ENCODE data around the gene GEMIN8.

GEMIN8 gene

DNA sequence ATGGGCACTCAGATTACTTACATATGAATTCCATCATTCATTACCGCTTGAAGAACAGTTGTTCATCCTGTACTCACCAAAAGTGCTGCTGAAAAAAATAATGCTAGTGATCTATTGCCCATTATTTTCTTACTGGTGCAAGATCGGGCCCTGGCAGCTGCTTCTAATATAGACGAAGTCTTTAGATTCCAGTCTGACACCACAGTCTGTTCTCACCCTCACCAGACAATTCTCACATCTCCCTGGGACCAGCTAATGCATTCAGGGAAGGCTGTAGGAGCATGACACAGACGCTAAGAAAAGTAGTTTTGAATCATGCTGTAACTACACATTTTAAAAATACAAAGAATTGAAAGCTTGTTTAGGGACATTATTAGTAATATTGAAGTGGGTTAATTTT lies 13.8 kb downstream of the GEMIN8 start:
- DNase-seq (ENCODE audit: low read depth in 2 of 2, low spot score in 1 of 2), result no peak

DNA sequence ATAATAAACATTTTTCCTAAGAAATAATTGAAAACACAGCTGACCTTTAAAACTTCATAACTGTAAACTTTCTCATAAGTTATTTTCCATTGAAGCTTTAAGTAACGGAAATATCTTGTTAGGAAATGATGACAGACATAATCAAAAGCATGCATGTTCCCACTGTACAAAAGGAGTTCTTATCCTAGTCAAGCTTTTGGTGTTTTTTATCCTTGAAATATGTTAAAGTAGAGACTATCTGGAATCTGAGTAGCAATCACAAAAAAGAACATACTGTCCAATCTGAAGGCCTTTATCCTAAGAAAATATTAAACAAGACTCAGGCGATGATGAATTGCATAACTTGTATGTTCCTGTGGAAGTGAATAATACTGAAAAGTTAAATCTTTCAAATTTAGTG lies 14.4 kb downstream of the GEMIN8 start:
- no peak for DNase-seq (ENCODE audit: low read depth in 2 of 2, low spot score in 1 of 2)

DNA sequence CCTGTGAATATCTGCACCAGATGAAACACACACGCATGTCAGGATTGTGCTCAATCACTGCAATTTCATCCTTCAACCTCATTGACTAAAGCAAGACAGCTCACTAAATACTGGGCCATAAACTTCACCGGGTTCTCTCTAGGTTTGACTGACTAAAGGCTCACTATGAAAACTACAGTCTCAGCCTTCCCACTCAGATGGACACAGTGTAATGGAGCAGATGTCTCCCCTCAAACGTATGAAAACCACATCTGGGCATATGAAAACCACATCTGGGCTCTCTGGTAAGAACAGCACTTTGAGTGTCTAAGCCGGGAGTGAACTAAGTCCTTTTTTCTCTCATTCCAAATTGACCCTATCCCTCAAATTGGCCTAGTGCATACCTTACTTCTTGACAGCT lies 15.2 kb downstream of the GEMIN8 start:
- no peak for DNase-seq (ENCODE audit: low read depth in 2 of 2, low spot score in 1 of 2)

DNA sequence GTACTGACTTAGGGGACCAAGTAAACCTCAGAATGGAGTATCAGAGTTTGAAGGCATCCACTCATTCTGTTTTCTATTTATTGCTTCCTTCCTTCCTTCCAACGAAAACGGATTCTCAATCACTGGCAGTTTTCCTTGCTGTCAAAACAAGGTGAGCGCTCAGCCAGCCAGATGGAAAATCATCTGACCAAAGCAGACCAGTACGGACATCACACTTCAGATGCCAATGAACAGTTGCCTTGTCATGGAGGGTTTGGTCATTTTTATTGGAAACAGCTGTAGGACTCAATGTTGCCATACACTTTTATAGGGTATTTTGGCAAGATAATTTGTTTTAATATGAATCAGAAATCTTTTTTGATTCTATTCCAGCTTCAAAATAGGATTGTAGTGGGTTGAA lies 16.6 kb downstream of the GEMIN8 start:
- no peak for DNase-seq (ENCODE audit: low read depth in 2 of 2, low spot score in 1 of 2)

DNA sequence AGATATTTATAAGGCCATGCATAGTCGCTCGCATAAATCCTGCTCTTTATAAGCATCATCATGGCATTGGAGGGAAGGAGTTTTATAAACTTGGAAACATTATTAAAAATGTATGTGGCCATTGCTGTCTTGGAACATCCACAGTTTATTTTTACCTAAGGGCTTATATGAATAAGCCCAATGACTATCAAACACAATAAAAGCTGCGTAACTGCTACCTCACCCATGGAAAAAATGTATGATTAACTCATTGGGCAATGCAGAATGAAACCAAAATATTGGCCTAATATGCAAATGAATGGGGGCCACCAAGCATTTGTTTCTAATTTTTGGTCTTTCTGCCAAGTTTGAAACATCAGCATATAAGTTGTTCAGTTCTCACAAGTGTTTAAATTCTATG lies 19.1 kb downstream of the GEMIN8 start:
- no peak for DNase-seq (ENCODE audit: low read depth in 2 of 2, low spot score in 1 of 2)

DNA sequence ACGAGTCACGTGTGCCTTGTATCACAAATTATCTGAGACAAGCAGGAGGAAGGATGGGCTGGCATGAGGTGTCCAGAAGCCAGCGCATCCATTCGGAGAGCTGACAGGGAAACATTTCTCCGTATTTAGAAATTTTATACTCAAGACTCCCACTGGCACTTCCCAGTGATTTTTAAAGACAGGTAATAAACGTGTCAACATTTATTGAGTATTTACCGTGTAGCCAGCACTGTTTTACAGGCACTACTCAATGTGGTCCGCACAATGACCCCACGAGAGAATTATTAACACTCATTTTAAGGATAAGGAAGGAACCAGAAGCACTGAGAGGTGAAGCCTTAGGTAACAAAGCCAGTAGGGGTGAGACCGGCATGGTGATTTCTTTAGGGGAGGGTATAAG lies 23.2 kb downstream of the GEMIN8 start:
- no peak for DNase-seq (ENCODE audit: low read depth in 2 of 2, low spot score in 1 of 2)

DNA sequence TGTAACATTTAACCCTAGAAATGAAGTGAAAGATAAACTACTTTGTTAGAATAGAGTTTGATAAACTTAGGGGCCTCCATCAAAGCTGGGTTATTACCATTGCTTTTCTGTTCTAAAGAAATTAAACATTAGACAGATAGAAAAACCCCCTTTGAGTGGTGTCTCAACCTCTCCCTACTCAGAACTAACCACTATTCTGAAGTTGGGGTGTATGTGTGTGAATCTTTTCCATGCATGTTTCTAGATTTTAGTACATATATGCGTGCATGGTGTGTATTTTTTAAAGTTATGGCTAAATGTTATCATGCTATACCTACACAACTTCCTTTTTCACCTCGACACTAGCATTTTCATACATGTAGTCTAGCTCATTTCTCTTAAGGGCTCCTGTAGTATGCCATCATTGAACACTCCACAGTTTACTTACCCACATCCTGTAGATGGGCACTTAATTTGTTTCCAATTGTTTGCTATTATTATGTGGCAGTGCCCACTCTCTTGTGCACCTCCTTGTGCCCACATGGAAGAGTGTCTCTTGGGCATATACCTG lies 25.7 kb downstream of the GEMIN8 start:
- no peak for DNase-seq (ENCODE audit: low read depth in 2 of 2, low spot score in 1 of 2)

DNA sequence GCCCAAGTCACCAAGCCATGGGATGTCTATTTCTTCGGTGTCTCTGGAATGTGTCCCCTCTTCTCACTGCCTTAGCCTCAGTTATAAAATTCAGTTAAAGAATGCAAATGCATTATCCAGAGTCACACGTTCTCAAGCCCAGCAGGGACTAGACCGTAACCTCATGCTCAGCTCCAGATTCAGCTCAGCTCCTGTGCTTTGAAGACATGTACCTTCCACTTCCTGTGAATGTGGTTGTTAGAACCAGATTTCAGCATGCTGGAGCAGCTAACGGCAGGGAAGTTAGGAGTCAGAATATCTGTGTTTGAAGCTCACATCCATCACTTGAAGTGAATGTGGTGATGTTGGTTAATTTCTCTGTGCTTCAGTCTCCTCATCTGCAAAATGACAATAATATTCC lies 26.7 kb downstream of the GEMIN8 start:
- DNase-seq (ENCODE audit: low read depth in 2 of 2, low spot score in 1 of 2), result no peak

DNA sequence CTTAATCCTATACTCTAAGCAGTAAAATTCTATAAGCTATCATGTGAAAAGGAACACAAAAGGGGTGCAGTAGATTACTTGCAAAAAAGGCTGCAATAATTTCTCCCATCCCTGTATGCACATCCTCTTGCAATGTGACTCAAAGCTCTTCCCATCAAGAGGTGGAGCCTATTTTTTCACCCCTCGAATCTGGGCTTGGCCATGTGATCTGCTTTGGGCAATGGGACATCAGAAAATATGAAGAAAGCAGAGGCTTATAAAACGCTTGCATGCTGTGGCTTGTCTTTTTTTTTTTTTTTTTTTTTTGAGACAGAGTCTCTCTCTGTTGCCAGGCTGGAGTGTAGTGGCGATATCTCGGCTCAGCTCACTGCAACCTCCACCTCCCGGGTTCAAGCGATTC lies 33.0 kb downstream of the GEMIN8 start:
- DNase-seq (ENCODE audit: low read depth in 2 of 2, low spot score in 1 of 2), result no peak

DNA sequence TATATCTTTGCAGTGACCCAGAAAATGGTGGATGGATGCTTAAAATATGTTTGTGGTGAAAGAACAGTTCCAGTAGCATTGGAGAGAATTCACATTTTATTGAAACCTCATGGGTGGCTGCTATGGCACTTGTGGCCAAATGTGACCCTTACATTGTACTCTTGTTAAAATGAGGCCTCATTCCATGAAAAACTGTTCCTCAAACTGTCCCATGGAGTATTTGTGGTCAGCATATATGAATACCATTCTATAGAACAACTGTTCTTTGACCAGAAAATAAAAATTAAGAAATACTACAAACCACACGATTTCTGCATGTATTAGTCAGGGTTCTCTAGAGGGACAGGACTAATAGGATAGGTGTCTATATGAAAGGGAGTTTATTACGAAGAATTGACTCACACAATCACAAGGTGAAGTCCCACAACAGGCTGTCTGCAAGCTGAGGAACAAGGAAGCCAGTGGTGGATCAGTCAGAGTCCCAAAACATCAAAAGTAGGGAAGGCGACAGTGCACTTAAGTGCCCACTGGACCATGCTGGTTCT lies 35.1 kb downstream of the GEMIN8 start:
- DNase-seq (ENCODE audit: low read depth in 2 of 2, low spot score in 1 of 2), result no peak

DNA sequence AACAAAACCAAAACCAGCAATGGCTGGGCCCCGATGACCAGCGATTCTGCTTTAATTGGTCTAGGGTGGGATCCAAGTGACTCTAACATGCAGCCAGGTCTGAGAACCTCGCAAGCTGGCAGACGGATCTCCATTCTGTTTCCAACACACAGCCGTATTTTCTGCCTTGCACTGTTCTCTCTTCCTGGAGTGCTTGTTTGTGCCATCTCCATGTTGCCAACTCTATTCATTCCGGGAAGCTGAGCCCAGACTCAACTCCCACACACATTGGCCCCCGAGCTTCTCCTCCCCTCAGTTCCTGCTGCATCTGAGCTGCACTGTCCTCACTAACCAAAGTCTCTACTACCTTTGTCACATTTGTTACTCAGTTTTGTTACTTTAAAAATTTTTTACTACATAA lies 35.6 kb downstream of the GEMIN8 start:
- no peak for DNase-seq (ENCODE audit: low read depth in 2 of 2, low spot score in 1 of 2)

DNA sequence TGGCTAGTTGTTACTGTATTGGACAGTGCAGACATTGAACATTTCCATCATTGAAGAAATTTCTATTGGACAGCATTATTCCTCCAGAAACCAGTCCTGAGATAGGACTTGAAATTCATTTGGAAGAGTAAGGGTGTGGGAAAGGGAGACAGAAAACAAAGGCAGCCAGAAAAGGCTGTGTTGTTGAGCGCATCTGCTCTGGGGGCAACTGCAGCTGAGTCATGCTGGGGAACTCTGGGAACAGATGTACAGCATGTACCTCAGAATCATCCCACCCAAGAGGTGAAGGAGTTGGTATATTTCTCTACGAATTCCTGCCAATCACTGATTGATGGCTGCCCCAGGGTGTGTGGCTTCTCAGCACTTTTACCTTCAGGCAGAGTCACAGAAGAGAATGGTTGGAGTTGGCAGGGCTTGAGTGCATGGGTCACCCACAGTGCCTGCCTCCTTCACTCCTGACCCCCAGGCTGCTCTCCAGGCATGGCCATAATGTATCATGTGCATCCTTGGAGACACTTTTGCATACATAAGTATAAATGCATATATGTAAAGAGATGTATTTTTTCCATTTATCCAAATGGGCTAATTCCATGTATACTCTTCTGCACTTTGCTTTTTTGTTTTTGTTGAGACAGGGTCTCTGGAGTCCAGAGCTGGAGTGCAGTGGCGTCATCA lies 39.4 kb downstream of the GEMIN8 start:
- no peak for DNase-seq (ENCODE audit: low read depth in 2 of 2, low spot score in 1 of 2)

DNA sequence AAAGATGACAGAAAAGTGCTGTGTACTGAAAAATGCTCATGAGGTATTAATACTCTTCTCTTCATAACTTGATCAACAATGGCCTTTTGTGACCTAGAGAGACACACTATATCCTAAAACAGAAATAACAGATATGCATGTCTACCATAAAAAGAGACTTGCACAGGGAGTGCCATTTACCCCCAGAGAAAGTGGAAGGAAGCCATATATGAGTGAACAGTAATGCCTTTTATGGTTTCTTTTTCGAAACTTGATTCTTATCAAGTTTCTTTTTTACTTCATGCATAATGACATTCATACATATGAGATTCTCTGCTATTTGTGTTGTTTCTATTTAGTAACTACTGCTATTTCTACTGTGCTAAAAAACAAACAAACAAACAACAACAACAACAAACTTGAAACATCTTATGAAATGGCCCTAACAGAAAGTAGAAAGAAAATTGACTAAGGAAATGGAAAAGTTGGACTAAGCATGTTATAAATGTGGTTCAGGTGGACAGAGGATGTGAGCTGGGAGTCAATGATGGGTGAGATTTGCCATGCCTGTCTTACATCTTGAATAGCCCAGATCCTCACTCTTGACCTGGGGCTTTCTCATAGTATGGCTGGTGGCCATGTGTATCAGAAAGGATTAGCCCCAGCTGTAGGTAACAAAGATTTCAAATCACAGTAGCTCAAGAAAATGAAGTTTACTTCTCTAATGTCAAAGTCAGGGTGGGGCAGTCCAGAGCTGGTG lies 43.8 kb downstream of the GEMIN8 start:
- no peak for DNase-seq (ENCODE audit: low read depth in 2 of 2, low spot score in 1 of 2)

DNA sequence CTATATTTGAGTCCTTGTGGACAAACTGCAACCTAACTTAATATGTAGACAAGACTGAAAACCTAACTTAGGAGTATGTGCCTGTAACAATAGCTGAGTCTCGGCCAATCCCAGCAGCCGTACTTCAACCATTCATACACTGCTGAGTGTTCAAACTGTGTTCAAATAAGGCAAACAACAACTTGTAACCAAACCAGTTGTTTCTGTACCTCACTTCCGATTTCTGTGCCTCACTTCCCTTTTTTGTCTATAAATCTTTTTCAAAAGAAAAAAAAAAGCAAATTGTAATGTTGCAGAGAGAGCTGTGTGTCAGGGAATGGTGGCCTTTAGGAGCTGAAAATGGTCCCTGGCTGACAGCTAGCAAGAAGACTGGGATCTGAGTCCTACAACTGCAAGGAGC lies 46.0 kb downstream of the GEMIN8 start:
- DNase-seq (ENCODE audit: low read depth in 2 of 2, low spot score in 1 of 2), result no peak

DNA sequence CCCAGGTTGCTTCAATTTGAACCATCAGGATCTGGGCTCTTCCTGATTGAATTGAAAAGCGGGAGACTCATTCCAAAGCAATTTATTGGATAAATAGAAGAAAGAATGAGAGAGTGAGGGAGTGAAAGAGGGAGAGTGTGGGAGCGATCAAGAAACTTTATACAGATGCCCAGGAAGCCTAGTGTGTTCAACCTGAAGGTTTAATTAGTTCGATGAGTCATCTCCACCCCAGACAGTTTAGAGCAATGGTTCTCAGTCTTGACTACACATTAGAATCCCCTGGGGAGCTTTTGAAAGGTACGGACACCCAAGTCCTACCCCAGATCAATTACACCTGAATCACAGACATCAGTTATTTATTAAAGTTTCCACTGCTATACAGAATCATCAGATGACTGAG lies 61.5 kb downstream of the GEMIN8 start:
- DNase-seq (ENCODE audit: low read depth in 2 of 2, low spot score in 1 of 2), result no peak

DNA sequence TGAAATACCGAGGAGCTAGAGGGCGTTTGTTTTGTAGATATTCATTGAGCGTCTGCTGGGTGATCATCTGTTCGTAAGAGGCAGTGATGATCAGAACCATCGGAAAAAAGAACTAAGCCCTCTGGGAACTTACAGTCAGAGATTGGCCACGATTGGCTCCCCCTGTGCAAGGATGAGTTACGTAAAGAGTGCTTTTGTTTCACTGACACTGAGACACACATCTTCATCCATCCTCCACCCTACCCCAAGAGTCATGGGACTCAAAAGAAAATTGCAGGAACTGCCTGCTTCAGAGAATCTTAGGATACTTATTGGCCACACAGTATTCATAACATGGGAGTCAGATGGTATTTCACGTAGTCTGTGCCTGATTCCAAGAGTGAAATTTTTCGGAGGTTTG lies 62.1 kb downstream of the GEMIN8 start:
- no peak for DNase-seq (ENCODE audit: low read depth in 2 of 2, low spot score in 1 of 2)

DNA sequence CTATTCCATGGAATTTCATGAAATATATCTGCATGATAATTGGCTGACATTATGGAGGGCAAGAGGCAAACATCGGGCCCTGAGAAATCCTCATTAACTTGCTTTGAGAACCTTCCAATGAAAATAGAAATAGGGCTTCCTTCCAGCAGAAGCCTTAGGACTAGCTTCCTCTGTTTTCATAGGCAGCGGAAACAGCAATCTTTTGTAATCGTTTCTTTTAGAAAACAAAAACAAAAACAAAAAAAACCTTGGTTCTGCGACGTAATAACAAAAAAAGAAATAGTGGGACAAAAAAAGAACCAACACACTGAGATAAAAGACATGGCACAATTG lies 62.9 kb downstream of the GEMIN8 start:
- DNase-seq (ENCODE audit: low read depth in 2 of 2, low spot score in 1 of 2), result no peak

DNA sequence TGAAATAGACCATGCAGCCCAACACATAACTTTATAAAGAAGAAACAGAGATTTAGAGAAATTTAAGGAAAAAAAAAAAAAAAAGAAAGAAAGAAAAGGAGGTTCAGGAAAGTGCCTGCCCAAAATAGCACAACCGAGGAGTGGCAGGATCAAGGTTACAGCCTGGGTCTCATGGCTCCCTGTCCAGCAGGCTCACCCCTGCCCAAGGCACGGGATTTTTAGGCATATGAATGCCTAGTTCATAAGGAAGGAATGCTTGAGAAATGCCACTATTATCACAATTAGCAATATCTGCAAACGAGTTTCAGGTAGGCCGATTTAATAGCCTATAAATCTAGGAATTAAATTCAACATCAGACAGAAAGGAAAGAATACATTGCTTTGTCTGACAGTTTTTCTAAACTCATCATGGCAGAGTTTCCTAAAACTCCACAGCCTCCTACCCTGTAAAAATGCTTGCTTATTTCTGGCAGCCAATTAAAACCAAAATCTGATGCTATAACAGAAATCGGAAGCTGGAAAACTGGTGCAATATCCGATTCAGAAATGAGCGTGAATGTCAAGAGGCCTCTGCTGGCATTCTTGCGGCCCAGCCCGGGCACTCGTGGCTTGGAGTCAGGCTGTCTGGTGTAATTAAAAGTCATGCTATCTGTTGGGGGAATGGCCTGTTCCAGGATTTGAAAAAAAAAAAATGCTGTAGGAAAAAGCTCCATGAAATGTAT lies 63.5 kb downstream of the GEMIN8 start:
- no peak for DNase-seq (ENCODE audit: low read depth in 2 of 2, low spot score in 1 of 2)

DNA sequence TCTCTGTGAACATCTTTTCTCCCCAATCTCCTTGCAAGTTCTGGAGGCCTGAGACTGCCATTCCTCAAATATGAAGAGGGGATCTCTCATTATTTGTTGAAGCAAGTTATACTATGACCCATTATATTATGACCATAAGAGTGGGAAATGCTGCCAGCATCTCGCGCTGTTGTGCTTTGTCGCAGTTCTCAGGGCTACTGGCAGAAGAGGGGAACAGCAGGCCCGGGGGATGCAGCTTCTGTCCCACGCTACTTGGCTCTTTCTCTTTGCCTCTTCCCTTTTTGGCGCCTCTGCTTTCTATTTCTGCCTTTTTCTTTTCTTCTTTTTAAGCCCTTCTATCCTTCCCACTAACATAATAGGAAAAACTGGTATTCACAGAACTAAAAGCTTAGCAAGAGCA lies 64.2 kb downstream of the GEMIN8 start:
- no peak for DNase-seq (ENCODE audit: low read depth in 2 of 2, low spot score in 1 of 2)

DNA sequence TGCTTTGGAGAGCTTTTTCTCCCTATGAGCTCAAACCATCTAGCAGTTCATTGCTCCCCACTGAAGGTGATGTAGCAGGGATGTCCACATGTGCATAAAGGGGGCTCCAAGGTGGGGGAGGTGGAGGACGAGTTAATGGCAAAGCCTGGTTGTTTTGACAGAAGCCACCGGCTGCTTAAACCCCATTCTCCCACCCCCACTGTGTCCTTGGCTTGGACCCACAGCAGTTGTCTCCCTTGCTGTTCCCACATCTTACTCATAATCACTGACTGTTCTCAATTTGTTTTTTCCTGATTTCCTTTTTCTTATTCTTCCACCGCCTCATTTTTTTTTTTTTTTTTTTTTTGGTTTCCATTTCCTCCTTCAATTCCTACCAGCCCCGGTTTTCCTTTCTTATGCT lies 72.7 kb downstream of the GEMIN8 start:
- no peak for DNase-seq (ENCODE audit: low read depth in 2 of 2, low spot score in 1 of 2)
